HG03103 (cell line): ENCODE measurements around the gene SH3BP5L.
"Not testable (repeated sequence)": the region's sequence is repeated elsewhere in the genome, so short reads cannot be mapped to it uniquely, and the experiment has no call there.

ENCODE experiments used
- ATAC-seq: cut with Tn5 transposase; IDR thresholded peaks from one replicate; pipeline ENCODE4 v1.9.1; 2021; ENCODE audit warnings: low read depth; ENCODE audit not compliant: unreplicated experiment

Gene SH3BP5L

GRCh38 chr1:248812736-248813425 lies 12.8 kb downstream of the SH3BP5L start:
- no peak for ATAC-seq

GRCh38 chr1:248811514-248812490 lies 13.9 kb downstream of the SH3BP5L start:
- ATAC-seq: no peak

GRCh38 chr1:248810727-248811513 lies 14.8 kb downstream of the SH3BP5L start:
- no peak for ATAC-seq

GRCh38 chr1:248810000-248810726 lies 15.6 kb downstream of the SH3BP5L start:
- no peak for ATAC-seq

- no peak for ATAC-seq
Measured at GRCh38 chr1:248808876-248809275, 16.8 kb downstream of the SH3BP5L start.

GRCh38 chr1:248807067-248807737 lies 18.5 kb downstream of the SH3BP5L start:
- peak; percentile 49 for ATAC-seq

- ATAC-seq: no peak
Measured at GRCh38 chr1:248805876-248806275, 19.8 kb downstream of the SH3BP5L start.

DNA sequence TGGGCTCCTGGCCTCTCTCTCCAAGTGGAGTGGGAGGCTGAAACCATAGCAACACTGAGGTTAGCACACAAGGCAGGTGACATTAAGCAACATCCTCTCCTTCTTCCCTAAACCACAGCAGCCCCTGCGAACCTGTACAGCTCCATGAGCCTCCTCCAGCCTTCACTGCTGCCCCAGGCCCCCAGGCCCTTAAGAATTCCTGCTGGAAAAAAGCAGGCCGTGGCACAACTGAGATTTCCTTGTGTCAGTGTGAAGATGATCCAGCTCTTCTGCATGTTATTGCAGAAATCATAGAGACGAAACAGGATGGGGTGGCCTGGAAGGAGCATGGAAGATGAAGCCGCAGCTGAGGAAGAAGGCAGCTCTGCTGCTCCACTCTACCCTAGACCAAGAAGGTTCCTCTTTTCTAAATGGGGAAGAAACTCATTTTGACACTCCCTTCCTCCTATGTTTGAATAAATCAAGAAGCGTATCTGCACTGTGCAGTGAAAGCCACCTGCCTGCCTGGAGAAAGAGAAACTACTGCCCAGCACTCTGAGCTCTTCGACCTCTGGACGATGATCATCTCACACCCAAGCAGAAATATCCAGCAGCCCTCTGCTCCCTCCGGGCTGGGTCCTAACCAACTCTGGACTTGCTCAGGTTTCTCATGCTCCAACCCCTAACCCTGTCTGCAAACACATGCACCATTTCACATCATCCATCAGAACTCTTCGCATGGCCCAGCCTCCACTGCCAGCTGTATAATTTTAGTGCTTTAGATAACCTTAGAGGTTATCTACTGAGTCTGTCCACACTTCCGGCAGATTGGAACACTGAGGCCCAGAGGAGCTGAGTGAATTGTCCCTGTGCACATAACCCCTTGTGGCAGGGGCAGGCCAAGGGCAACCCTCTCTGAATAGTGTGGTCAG lies 20.7 kb downstream of the SH3BP5L start:
- peak; percentile 92 for ATAC-seq

- not testable (repeated sequence) for ATAC-seq
Measured at GRCh38 chr1:248803501-248803900, 22.2 kb downstream of the SH3BP5L start.

GRCh38 chr1:248802454-248802853 lies 23.3 kb downstream of the SH3BP5L start:
- no peak for ATAC-seq

GRCh38 chr1:248800459-248800858 lies 25.3 kb downstream of the SH3BP5L start:
- no peak for ATAC-seq

DNA sequence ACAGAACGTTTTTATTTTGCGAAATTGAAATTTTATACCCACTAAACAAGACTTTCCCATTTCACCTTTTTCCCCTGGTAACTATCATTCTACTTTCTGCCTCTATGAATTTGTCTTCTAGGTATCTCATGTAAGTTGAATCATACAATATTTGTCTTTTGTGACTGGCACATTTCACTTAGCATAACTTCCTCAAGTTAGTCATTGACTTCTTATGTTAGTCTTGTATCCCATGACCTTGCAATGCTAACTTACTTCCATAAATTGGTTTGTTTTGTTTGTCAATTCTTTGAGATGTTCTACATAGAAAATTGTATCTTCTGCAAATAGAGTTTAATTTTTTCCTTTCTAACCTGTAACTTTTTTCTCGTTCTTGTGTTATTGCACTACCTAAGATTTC lies 26.9 kb downstream of the SH3BP5L start:
- no peak for ATAC-seq

GRCh38 chr1:248794663-248795062 lies 31.1 kb downstream of the SH3BP5L start:
- not testable (repeated sequence) for ATAC-seq

GRCh38 chr1:248793592-248793991 lies 32.1 kb downstream of the SH3BP5L start:
- ATAC-seq: peak; percentile 68

GRCh38 chr1:248792342-248792741 lies 33.4 kb downstream of the SH3BP5L start:
- ATAC-seq: peak; percentile 50

- no peak for ATAC-seq
Measured at GRCh38 chr1:248791010-248791409, 34.7 kb downstream of the SH3BP5L start.

DNA sequence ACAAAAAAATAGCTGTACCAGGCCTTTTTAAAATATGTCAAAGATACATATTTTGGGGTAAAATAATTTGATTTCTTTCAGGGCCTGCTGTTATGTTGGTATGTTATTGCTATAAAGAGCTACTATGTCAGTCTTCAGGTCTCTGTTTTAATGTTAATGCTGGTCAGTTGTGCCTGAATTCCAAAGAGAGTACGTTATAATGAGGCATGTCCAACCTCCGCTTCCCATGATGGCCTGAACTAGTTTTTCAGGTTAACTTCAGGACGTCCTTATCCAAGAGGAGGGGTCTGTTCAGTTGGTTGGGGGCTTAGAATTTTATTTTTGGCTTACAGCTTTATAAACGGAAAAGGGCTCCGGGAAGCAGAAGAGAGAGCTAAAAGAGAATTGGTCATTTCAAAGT lies 35.3 kb downstream of the SH3BP5L start:
- no peak for ATAC-seq

DNA sequence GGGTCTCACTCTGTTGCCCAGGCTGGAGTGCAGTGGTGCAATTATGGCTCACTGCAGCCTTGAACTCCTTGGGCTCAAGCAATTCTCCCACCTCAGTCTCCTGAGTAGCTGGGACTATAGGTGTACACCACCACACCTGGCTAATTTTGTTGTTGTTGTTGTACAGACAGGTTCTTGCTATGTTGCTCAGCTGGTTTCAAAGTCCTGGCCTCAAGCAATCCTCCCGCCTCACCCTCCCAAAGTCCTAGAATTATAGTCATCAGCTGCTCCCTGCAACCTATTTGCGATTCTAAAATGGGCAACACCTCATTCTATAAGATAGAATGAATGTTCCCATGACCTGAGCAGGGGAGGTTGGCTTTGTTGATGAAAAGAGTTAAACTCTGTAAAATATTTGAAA lies 36.4 kb downstream of the SH3BP5L start:
- ATAC-seq: not testable (repeated sequence)

DNA sequence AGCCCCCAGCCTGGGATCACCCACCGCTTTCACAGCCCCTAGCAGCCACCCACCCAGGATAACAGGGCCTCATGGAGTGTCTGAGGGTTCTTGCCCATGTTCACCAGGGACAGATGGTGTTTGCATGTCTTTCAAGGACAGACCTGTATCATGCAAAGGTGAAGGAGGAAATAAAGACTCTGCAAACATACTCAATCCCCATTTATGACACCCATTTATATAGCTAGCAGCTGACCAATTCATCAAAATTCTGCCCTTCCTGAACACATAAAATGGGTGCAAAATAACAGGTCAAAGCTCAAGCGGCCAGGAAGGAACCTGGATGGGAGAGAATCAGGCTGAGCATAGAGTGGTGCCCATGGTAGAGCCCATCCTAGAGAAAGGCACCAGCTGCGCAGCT lies 37.4 kb downstream of the SH3BP5L start:
- ATAC-seq: no peak
